Ovary (tissue), 9 donors: ENCODE results near the gene TMEM135. TPM values are rescaled to one million over a fixed set of nuclear protein-coding genes. Genes with fewer than 3 reads are reported as not detected.
"Not testable (repeated sequence)": the region's sequence is repeated elsewhere in the genome, so short reads cannot be mapped to it uniquely, and the experiment has no call there.

Experiments used
- DNase-seq, 5 donors: peaks; one replicate each; pipeline ENCODE4 v3.0.0-alpha.2; 2019 to 2020
- H3K27ac ChIP-seq, 2 donors: fragments of 200-600 bp; one replicate each; pipeline versions ENCODE4 v1.5.1 to v1.8.0; 2019 to 2022
- H3K27me3 ChIP-seq: fragments of 200-600 bp; one replicate; pipeline ENCODE4 v1.8.0; 2022
- H3K36me3 ChIP-seq: fragments of 200-600 bp; sonication (generic); one replicate; pipeline ENCODE4 v1.5.1; 2019
- H3K4me1 ChIP-seq: one replicate; pipeline ENCODE4 v1.8.1; 2013; ENCODE audit warnings: mild to moderate bottlenecking, moderate library complexity; ENCODE audit not compliant: insufficient read depth
- H3K4me3 ChIP-seq: fragments of 200-600 bp; sonication (generic); one replicate; pipeline ENCODE4 v1.5.1; 2017
- H3K9me3 ChIP-seq, 2 donors: fragments of 200-600 bp in 1 of 2; sonication (generic) in 1 of 2; one replicate each; pipeline versions ENCODE4 v1.5.1 to v1.8.1; 2013 to 2019; ENCODE audit warnings: mild to moderate bottlenecking in 1 of 2, moderate library complexity in 1 of 2
- EP300 ChIP-seq: sonication (generic); formaldehyde crosslinking; IDR thresholded peaks from one replicate; pipeline ENCODE4 v1.6.1; 2017; ENCODE audit warnings: antibody characterized with exemption
- POLR2A ChIP-seq: fragments of 450-650 bp; IDR thresholded peaks from one replicate; pipeline ENCODE4 v1.6.1; 2017; ENCODE audit warnings: antibody characterized with exemption, mild to moderate bottlenecking, moderate library complexity
- WGBS, 3 donors: extraction: QIAGEN DNeasy Blood & Tissue Kit in 1 of 3; methylation state at CpG; one replicate each; pipeline versions ENCODE4 v1.1.5 to v1.1.7; 2013 to 2017; 5-methylcytosine and 5-hydroxymethylcytosine counted together
- intact Hi-C, 4 donors: fragments of 100-400 bp; cut with DNase I; formaldehyde crosslinking; loops; one replicate each; pipeline versions ENCODE4 v1.11.0 to v1.15.1; 2022 to 2023
- polyA plus RNA-seq, 2 donors: library from polyadenylated mRNA; stranded (reverse); fragments of 200-250 nt in 1 of 2; fragments of 350-450 nt in 1 of 2; fragmentation: Illumina TruSeq in 1 of 2; extraction: RNeasy Lipid Tissue Mini Kit (QIAGEN cat#74804) in 1 of 2; gene quantifications; one replicate each; pipeline ENCODE4 v1.2.3, GENCODE V29; 2013 to 2014
- total RNA-seq, 7 donors: library from RNA; depleted of rRNA in 2 of 7; stranded (reverse); fragments of >200 nt in 2 of 7; fragmentation: NEBNext Ultra II Directional in 3 of 7; extraction: Animal tissue kit (Norgen Biotek cat#: 25700) in 3 of 7; gene quantifications; one replicate each; pipeline versions ENCODE4 v1.1.0 to v1.2.4, GENCODE V29; 2016 to 2023
- TF ChIP-seq, protein P1 (sequence below), 3 donors: fragments of 450-650 bp in 2 of 3; fragments of 200-600 bp in 1 of 3; IDR thresholded peaks; one replicate each; pipeline versions ENCODE4 v1.5.1 to v1.8.0; 2016 to 2022; ENCODE audit warnings: antibody characterized with exemption in 3 of 3, mild to moderate bottlenecking in 1 of 3
- donor health status: DM: no; HTN: no; CAD: no; lungs with moderate emphysema.
- donor health status: DM: no; HTN: no; CAD: no.
- donor health status: Bipolar disorder and iron deficiency.
- donor health status: DM: yes; HTN: yes; CAD: no.
- donor health status: DM: no; HTN: no; CAD: no.
- donor health status: DM: yes; HTN: yes; CAD: no.

Gene TMEM135
- total and polyA plus RNA-seq, 9 donors: 8.8 to 24.2 (median 19.6) TPM

- Histone ChIP-seq H3K9me3 (no peaks in the 10 kb centered on the region), H3K4me3 (no peak overlapping the region), H3K27ac (no peak overlapping the region), H3K36me3 (no peaks in the 10 kb centered on the region), H3K27me3 (no peaks in the 10 kb centered on the region), H3K4me1 (no peaks in the 10 kb centered on the region)
- no peak for TF ChIP-seq EP300
- WGBS, 3 donors: 86 to 99% (median 98%) methylated on average over 3 of the region's 3 CpGs
- DNase-seq: no peak
- intact Hi-C loops: no loop called here
These were observed 104.3 kb downstream of the TMEM135 start for GRCh38 chr11:87141980-87142514.

GRCh38 chr11:87142594-87142993 is 104.9 kb downstream of the TMEM135 start:
- no peak overlapping the region for H3K4me3 ChIP-seq
- no peaks in the 10 kb centered on the region for H3K9me3 ChIP-seq
- H3K36me3 ChIP-seq: no peaks in the 10 kb centered on the region
- H3K27me3 ChIP-seq: no peaks in the 10 kb centered on the region
- no peaks in the 10 kb centered on the region for H3K4me1 ChIP-seq
- TF ChIP-seq POLR2A (no peak), EP300 (no peak)
- TF ChIP-seq, protein P1, sequence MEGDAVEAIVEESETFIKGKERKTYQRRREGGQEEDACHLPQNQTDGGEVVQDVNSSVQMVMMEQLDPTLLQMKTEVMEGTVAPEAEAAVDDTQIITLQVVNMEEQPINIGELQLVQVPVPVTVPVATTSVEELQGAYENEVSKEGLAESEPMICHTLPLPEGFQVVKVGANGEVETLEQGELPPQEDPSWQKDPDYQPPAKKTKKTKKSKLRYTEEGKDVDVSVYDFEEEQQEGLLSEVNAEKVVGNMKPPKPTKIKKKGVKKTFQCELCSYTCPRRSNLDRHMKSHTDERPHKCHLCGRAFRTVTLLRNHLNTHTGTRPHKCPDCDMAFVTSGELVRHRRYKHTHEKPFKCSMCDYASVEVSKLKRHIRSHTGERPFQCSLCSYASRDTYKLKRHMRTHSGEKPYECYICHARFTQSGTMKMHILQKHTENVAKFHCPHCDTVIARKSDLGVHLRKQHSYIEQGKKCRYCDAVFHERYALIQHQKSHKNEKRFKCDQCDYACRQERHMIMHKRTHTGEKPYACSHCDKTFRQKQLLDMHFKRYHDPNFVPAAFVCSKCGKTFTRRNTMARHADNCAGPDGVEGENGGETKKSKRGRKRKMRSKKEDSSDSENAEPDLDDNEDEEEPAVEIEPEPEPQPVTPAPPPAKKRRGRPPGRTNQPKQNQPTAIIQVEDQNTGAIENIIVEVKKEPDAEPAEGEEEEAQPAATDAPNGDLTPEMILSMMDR (IDR thresholded peaks at IDR 0.05): no peak
- intact Hi-C loops: no loop called here
- WGBS, 3 donors: 94 to 98% (median 97%) methylated on average over 1 of the region's 1 CpG
- H3K27ac ChIP-seq: no peak overlapping the region
- no peak for DNase-seq

GRCh38 chr11:87143641-87144040 is 105.9 kb downstream of the TMEM135 start:
- H3K27ac ChIP-seq: no peak overlapping the region
- H3K27me3 ChIP-seq: no peaks in the 10 kb centered on the region
- H3K36me3 ChIP-seq: no peaks in the 10 kb centered on the region
- H3K4me1 ChIP-seq: no peaks in the 10 kb centered on the region
- 70 to 89% (median 76%) methylated on average over 4 of the region's 4 CpGs for WGBS, 3 donors
- no peak overlapping the region for H3K4me3 ChIP-seq
- no peaks in the 10 kb centered on the region for H3K9me3 ChIP-seq
- TF ChIP-seq, protein P1 (IDR thresholded peaks at IDR 0.05): no peak
- no peak for TF ChIP-seq EP300
- TF ChIP-seq POLR2A: no peak
- intact Hi-C loops: no loop called here
- DNase-seq: no peak

DNA sequence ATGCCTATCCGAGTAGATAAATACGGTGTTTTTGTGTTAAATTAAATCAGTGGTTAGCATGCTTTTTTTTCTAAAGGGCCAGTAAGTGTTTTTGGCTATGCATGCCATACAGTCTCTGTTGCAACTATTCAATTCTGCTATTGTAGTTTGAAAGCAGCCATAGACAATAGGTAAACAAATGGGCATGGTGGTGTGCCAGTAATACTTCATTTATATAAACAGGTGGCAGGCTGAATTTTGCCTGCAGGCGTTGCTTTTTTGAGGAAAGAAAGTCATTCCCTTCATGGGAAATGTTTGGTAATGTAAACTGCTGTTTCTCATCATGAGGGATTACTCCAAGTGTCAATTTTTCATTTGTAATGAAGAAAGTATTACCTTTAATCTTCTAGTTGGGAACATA is 106.5 kb downstream of the TMEM135 start:
- Histone ChIP-seq H3K4me1 (no peaks in the 10 kb centered on the region), H3K27me3 (no peaks in the 10 kb centered on the region), H3K4me3 (no peak overlapping the region), H3K36me3 (no peaks in the 10 kb centered on the region), H3K27ac (no peak overlapping the region), H3K9me3 (no peaks in the 10 kb centered on the region)
- TF ChIP-seq POLR2A: no peak
- TF ChIP-seq EP300: no peak
- TF ChIP-seq, protein P1 (IDR thresholded peaks at IDR 0.05): no peak
- intact Hi-C loops: no loop called here
- no peak for DNase-seq
- WGBS, 3 donors: 74 to 79% (median 79%) methylated on average over 3 of the region's 3 CpGs

DNA sequence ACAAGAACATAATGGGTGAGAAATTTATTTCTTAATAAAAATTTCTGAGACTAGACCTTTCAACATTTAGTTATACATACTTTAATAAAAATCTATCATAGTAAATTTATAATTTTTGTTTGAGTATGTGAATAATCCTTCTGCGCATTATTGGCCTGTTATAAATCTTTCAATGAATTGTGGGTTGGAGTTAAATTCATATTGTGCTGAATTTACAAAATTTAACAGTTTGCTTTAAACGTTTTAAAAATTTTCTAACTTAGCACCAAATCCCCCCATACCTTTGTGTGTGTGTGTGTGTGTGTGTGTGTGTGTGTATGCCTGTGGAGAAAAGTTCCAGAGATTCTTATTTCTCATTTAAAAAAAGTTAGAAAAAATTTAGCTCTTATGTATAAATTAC is 111.0 kb downstream of the TMEM135 start:
- no peak overlapping the region for H3K4me3 ChIP-seq
- no peak for DNase-seq
- no peaks in the 10 kb centered on the region for H3K9me3 ChIP-seq
- no peaks in the 10 kb centered on the region for H3K4me1 ChIP-seq
- H3K36me3 ChIP-seq: no peaks in the 10 kb centered on the region
- WGBS, 3 donors: 77 to 88% (median 86%) methylated on average over 2 of the region's 2 CpGs
- intact Hi-C loops: no loop called here
- no peak overlapping the region for H3K27ac ChIP-seq
- TF ChIP-seq EP300: no peak
- TF ChIP-seq, protein P1 (IDR thresholded peaks at IDR 0.05): no peak
- no peaks in the 10 kb centered on the region for H3K27me3 ChIP-seq

GRCh38 chr11:87149782-87150181 is 112.0 kb downstream of the TMEM135 start:
- intact Hi-C loops, H3K4me1 ChIP-seq, H3K27ac ChIP-seq, H3K4me3 ChIP-seq, H3K9me3 ChIP-seq, H3K27me3 ChIP-seq, DNase-seq, H3K36me3 ChIP-seq: not testable (repeated sequence)
- WGBS, 3 donors: 96 to 98% (median 97%) methylated on average over 7 of the region's 7 CpGs
